Measurements from ENCODE around the gene ECSIT.

DNA sequence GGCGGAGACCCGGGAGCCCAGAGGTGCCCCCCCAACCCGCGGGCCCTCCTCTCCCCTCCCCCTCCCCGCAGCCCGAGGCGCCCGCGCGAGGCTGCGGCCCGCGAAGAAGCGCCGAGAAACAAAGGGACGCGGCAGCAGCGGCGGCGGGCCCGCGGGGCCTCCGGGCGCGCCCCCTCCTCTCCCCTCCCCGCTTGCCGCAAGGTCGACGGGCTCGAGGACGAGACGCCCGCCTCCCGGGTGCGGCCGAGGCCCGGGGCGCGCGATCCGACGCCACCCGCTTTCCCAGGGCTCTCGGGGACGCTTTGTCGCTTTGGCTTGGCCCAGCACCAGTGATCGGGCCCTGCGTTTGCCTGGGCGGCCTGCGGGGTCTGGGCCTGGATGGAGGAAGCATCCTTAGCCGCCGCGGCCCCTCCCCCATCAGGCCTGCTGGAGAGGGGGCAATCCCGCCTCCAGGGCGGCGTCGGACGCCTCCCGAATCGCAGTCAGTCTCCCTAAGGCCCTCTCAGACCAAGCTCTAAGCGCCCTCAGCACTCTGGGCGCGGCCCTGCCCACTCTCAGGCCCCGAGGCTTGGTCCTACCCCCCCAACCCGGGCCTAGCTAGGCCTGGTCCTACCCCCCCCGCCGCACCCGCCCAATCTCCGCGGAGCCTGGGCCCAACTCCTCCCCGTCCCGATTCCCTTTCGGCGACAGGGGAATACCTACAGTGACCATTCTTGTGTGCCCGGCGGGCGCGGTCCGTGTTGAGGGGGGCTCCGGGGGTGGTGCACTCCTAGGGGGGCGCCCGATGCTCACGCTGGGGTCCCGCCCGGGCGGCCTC is 48.8 kb downstream of the ECSIT start:
- TF ChIP-seq POLR2A (IDR thresholded peaks at IDR 0.05) (no peak), POLR2AphosphoS5 (IDR thresholded peaks at IDR 0.05; ENCODE audit: insufficient read depth in 1 of 2, low read depth in 1 of 2) (no peak)
- TF ChIP-seq, protein P1, sequence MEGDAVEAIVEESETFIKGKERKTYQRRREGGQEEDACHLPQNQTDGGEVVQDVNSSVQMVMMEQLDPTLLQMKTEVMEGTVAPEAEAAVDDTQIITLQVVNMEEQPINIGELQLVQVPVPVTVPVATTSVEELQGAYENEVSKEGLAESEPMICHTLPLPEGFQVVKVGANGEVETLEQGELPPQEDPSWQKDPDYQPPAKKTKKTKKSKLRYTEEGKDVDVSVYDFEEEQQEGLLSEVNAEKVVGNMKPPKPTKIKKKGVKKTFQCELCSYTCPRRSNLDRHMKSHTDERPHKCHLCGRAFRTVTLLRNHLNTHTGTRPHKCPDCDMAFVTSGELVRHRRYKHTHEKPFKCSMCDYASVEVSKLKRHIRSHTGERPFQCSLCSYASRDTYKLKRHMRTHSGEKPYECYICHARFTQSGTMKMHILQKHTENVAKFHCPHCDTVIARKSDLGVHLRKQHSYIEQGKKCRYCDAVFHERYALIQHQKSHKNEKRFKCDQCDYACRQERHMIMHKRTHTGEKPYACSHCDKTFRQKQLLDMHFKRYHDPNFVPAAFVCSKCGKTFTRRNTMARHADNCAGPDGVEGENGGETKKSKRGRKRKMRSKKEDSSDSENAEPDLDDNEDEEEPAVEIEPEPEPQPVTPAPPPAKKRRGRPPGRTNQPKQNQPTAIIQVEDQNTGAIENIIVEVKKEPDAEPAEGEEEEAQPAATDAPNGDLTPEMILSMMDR (IDR thresholded peaks at IDR 0.05) = no peak

Measured in vagina (tissue), 2 donors.